DMS114 treated with DMSO at 0.1 percent for 48 hours (cell line): ENCODE results near the gene LEO1.
A peak's percentile ranks its signal among the peaks of the same experiment; 100 is the strongest.

Experiments
- DNase-seq: peaks from one replicate; lab custom pipeline; 2025; ENCODE audit not compliant: unreplicated experiment; lab: John Stamatoyannopoulos, UW

The LEO1 gene

DNA sequence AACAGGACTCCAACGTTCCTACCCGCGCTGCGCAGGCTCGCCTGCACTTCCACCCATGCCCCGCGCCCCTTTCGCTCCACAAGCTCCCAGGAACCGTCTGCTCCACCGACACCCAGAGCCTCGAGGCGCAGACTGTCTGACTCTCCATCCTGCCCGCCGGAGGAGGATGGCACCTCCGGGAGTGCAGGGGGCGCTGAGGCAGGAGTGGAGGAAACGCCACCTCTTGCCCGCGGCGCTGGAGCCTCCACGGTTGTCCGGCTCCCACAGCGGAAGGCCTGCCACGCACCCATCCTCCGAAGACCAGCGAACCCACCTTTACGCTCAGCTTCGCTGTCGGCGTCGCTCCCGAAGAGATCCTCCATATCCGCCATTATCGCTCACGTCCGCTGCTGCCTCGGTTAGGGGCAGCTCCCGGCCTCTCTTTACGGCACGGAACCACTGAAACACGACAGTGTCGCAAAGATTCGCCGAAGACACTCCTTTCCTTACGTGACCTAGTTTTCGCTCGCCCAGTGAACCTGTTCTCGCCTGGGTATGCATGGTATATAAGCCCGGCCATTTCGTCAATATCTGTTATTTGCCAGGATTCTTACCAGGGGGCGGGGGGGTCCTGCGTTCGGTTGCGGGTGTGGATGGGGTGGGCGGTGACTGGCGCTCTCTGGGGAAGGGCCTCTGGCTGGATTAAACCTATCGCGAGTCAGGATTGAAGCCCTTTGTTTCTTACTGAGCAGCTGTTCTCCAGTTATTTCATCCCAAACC lies at the start of gene LEO1:
Gene LEO1, minus strand, starts transcription at position 404 of the 759 bp plus-strand sequence. Its CDS starts 33 bp downstream, at position 371.
- peak; percentile 96 for DNase-seq

- no peak for DNase-seq
These were observed 49.6 kb upstream of the LEO1 start for GRCh38 chr15:52021128-52021671.

DNA sequence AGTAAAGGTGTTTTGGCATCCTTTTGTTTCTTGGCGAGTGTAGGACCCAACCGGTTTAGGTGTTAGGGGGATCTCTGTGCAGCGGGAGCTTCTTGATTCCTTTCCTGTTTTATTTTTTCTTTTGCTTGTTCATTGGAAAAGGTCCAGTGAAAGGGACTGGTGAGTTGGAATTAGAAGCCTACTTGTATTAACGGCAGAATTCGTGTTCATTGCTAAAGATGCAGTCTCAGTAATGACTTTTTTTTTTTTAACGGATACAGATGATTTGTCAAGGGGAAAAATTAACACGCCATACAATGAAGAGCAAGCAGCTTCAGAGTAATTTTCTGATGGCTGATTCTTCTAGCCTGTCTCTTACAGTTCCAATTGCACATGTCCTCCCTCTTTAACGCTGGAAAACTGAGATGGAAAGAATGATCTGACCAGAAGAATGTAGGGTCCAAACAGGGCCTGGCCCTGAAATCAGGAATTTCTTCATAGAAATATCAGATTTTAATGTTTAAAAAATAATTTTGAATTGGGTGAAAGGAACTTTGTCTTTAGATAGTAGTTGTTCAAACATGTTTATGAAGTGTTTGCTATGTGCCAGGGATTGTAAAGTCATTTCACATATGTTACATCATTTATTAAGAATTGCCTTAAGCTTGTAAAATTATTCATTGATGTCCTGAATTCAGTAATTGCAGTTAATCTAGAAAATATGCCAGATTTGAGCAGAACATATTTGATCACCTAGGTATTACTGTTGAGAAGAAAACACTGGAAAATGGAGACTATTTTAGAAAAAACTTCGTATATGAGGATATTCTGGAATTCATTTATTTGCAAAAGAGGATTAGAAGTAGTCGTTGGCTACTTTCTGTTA lies 48.9 kb upstream of the LEO1 start:
- DNase-seq: no peak

GRCh38 chr15:52019394-52020220 lies 48.0 kb upstream of the LEO1 start:
- peak; percentile 54 for DNase-seq

DNA sequence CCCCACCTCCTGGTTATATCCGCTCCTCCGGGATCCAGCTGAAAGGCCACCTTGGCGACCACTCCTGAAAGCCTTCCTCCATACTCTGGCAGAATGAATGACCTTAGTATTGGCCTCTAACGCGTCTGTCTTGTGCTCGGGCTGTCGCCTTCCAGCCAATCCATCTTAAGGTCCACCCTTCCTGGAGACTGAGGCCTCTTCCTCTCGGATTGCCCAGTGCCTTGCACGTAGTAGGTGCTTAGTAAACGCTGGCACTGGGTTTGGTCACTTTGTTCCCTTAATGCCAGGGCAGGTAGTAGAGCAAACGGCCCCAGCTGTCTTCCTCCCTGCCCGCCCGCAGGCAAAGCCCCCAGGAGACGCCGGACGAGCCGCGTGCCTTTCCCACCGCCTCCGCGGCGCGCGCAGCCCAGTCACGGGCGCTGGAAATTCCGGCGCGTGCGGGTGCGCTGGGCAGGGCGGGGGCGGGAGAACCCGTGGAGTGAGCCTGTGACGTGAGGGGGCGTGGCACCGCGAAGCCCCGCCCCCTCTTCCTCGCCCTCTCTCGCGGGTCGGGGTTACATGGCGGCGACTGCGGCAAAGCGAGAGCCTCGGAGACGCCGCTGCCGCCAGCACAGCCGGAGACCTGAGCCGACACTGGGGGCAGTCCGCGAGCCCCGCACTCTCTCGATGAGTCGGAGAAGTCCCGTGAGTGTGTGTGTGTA lies 47.3 kb upstream of the LEO1 start, which contains the start of gene MAPK6:
Gene MAPK6, plus strand, starts transcription at position 527 of the 701 bp plus-strand sequence. CDS start 27,242 bp downstream, outside the sequence.
- DNase-seq: peak; percentile 79

GRCh38 chr15:52018244-52018643 lies 46.7 kb upstream of the LEO1 start:
- no peak for DNase-seq

DNA sequence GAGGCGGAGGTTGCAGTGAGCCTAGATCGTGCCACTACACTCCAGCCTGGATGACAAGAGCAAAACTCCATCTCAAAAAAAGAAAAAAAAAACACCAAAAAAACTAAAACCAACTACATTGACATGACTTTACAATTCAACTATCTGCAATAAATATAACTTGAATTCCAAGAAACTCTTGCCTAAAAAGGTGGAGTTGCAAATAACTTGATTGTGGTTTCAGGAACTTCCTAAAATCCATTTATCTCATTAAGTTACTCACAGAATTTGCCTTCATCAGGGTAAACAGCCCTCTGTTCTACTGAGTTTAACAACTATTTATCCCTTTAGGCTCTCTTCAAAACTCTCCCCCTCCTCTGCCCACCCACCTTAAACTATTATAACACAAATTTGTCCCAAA lies 44.7 kb upstream of the LEO1 start:
- no peak for DNase-seq

GRCh38 chr15:52014616-52015015 lies 43.0 kb upstream of the LEO1 start:
- no peak for DNase-seq

GRCh38 chr15:52013151-52013791 lies 41.7 kb upstream of the LEO1 start:
- no peak for DNase-seq

GRCh38 chr15:52012210-52012609 lies 40.6 kb upstream of the LEO1 start:
- DNase-seq: no peak

DNA sequence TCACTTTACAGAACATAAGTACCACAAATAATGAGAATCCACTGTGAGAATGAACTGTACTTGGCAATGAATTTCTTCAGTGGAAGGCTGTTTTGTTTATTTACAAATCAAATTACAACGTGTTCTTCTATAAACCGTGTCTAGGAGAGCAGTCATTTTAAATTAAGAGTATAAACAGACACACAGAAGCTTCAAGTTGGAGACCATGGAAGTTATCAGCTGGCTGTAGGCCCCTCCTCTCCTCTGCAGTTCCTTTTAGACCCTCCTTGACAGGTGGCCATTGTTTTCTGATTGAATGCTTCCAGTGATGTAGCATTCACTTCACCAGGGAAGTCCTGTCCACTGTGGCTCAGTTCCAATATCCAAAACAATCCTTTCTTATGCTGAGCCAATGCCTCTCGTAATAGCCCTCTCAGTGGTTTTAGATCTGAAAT lies 40.1 kb upstream of the LEO1 start:
- DNase-seq: no peak

DNA sequence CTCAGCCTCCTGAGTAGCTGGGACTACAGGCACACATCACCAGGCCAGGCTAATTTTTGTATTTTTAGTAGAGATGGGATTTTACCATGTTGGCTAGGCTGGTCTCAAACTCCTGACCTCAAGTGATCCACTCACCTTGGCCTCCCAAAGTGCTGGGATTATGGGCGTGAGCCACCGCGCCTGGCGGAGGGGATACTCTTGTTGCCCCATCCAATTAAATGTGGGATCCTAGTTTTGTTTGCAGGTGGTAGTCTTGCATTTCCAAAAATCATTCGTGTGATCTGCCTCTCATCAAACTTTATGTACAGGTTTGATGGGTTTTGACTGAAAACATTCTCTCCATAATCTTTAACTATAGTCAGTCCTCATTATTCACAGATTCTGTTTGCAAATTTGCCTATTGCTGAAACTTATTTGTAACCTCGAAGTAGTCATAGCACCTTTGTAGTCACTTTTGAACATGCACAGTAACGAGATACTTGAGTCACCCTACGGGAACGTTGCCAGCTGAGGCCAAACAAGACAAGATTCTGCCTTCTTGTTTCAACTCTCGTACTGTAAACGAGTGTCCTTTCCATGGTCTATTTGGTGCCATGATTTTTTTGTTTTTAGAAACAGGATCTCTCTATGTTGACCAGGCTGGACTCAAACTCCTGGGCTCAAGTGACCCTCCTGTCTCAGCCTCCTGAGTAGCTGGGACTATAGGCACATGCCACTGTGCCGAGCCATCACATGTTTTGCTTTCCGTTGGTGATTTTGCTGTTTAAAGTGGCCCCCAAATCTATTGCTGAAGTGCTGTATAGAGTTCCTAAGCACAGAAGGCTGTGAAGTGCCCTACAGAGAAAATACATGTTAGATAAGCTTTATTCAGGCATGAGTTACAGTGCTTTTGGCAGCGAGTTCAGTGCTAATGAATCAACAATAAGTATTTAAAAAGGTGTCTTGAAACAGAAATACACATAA lies 39.3 kb upstream of the LEO1 start:
- DNase-seq: no peak

DNA sequence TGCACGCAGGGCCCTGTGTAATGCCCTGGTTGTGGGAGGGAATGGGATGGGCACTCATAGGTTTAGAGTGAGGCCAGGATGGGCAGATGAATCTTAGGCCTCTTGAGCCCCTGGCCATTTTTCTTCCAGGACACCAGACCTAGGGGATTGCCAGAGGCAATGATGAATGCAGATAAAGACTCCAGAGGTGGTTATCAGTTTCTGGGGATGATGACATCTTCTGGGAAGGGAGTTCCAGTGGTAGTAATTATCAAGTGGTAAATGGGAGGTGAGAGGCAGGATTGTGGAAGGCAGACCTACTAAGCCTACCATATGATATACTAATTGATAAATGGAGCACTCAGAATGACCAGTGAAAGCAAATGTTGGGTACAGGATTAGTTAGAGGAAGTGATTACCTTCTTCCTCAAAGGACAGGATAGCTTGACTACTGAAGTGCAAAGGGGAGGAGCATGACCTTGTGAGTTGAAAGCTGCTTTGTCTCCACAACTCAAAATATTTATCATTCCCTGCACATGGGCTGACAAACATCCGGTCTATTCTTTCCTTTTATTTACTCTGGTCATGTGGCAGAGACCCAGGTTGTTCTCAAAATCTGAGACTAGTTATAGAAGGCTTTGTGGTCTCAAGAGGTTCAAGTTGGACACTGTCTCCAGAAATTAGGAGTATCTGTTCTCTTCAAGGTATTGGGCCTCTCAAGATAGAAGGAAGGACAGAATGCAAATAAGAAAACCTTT lies 37.3 kb upstream of the LEO1 start:
- no peak for DNase-seq

- DNase-seq: no peak
These were observed 36.8 kb upstream of the LEO1 start for GRCh38 chr15:52008359-52008697.

DNA sequence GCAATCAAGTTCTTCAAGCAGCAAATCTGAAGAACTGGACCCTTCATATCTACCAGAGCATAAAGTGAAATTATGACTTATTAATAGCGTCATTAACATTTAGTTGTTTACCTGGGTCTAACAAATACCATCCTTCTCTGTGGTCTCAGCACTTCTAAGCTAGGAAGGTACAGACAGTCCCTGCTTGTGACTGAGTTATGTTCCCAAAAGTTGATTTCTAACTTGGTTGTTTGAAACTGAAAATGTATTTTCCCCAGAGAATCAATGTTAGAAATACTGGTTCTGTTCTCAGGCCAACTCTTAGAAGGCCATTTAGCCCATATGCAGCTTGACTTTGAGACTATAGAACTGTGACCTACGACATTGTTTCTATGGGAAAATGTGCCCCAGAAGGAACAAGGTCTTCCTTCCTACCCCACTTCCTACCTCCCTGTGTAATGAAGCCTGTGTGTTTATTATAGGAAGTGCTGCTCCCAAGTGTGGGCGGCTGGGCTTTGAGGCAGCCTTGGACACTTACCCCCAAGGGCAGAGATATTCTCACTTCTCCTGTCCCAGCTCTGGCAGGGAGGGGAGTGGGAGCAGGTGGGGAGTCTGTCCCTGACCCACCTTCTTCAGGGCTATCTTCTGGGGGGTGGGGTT lies 35.2 kb upstream of the LEO1 start:
- DNase-seq: no peak

DNA sequence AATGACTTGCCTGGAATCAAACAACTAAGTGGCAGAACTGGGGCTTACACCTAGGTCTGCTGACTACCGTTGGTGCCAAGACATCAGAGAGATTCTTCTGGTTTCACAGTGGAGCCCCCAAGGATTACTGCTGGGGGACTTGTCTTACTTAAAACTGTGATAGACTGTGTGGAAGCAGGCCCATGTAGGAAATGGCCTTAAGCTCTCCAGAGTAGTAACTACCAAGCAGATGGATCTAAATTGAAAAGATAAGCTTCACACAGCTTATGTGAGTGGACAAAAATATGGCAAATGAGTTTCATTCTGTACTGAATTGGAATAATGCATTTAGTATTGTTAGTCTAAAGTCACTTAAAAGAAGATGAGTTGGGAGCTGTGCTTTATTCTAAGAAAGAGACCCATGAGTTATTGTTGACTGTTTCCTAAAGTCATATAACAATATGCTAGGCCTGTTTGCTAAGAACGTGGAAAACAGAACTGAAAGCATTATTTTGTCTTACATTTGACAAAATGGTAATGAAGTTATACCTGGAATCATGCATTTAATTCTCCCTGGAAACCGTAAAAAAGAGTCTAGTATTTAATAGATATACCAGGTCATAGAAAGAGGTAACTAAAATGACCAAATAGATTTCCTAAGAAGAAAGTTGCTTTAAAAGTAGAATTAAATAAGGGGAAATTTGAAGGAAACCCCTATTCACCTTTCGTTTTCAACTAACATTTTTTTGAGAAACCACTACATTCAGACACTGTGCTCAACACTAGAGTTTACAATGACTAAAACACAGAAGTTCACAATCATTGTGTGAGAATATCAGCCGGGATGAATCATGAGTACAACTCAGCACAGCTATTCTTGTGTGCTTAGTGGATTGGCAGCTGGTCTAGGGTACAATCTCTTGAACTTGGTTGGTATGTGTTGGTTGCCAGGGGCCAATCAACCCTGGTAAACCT lies 34.4 kb upstream of the LEO1 start:
- no peak for DNase-seq
